ACHN (cell line): Measurements from ENCODE around the gene EVX2.

Experiments
- DNase-seq: peaks from one replicate; pipeline ENCODE4 v3.0.0-alpha.2; 2015
- in situ Hi-C: cut with HindIII; loops from 2 replicates; pipeline ENCODE4 v1.10.0; 2017; ENCODE audit warnings: low sequenced_read_pairs, low pct_ligation_motif_present, low pct_unique_long_range_greater_than_20kb

EVX2 gene

DNA sequence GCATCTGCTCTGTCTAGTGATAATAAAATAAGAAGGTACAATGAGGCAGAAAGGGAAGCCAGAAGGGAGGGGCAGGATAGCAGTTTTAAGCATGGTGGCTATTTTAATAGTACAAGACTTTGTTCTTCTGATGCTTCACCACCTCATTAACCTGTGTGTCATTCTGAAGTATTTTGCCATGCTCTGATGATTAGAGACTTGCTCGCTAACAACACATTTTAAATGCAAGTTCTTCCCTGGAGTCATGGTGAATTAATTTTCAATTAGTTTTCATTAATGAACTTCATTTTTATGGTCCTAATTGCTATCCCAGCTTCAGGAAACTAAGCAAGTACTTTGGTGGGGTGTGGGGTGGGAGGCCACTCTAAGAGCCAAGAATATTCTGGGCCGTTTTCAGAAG lies 56.0 kb downstream of the EVX2 start:
- in situ Hi-C loops, result no loop called here
- no peak for DNase-seq
